ENCODE data around the gene CCL25. TPM values are rescaled to one million over a fixed set of nuclear protein-coding genes. Genes with fewer than 3 reads are reported as not detected.

The CCL25 gene
- polyA plus RNA-seq, 1 donor from 2014 or later, result 1.9 TPM

- Histone ChIP-seq H3K9me2 (ENCODE audit: insufficient read depth, low read length) (no peaks in the 10 kb centered on the region), H3K4me3 (ENCODE audit: low read length) (no peak overlapping the region), H3K27me3 (ENCODE audit: insufficient read depth, low read depth, low read length) (no peaks in the 10 kb centered on the region), H3K27ac (ENCODE audit: low read length) (no peak overlapping the region), H3K4me2 (ENCODE audit: low read length) (no peak overlapping the region), H3F3A (ENCODE audit: insufficient read depth, low read length, poor library complexity, severe bottlenecking) (no peaks in the 10 kb centered on the region), H2AFZ (ENCODE audit: low read depth, low read length) (no peak overlapping the region), H4K20me1 (ENCODE audit: insufficient read depth) (no peaks in the 10 kb centered on the region), H3K9ac (ENCODE audit: low read length) (no peak overlapping the region), H3K36me3 (ENCODE audit: insufficient read depth, low read length) (peaks cover 4% of the 10 kb centered on the region), H3K79me2 (replicated peaks; ENCODE audit: insufficient read depth, low read length) (no peaks in the 10 kb centered on the region), H3K9me3 (ENCODE audit: low read length) (no peaks in the 10 kb centered on the region)
- TF ChIP-seq CTCF (IDR thresholded peaks at IDR 0.05; ENCODE audit: poor library complexity, severe bottlenecking) (no peak), REST (IDR thresholded peaks at IDR 0.05; ENCODE audit: borderline replicate concordance) (no peak), MXI1 (conservative IDR thresholded peaks at IDR 0.05; ENCODE audit: poor library complexity, severe bottlenecking) (no peak), EP300 (conservative IDR thresholded peaks at IDR 0.05; ENCODE audit: poor library complexity, severe bottlenecking) (no peak)
Measured at GRCh38 chr19:8109455-8109854, 56.9 kb downstream of the CCL25 start.

- H2AFZ ChIP-seq (ENCODE audit: low read depth, low read length), result no peak overlapping the region
- H3K4me2 ChIP-seq (ENCODE audit: low read length), result no peak overlapping the region
- H4K20me1 ChIP-seq (ENCODE audit: insufficient read depth), result no peaks in the 10 kb centered on the region
- no peaks in the 10 kb centered on the region for H3K9me2 ChIP-seq (ENCODE audit: insufficient read depth, low read length)
- no peaks in the 10 kb centered on the region for H3F3A ChIP-seq (ENCODE audit: insufficient read depth, low read length, poor library complexity, severe bottlenecking)
- no peaks in the 10 kb centered on the region for H3K27me3 ChIP-seq (ENCODE audit: insufficient read depth, low read depth, low read length)
- no peak overlapping the region for H3K27ac ChIP-seq (ENCODE audit: low read length)
- H3K4me3 ChIP-seq (ENCODE audit: low read length), result no peak overlapping the region
- peaks cover 4% of the 10 kb centered on the region for H3K36me3 ChIP-seq (ENCODE audit: insufficient read depth, low read length)
- no peaks in the 10 kb centered on the region for H3K9me3 ChIP-seq (ENCODE audit: low read length)
- H3K9ac ChIP-seq (ENCODE audit: low read length), result no peak overlapping the region
- no peak for TF ChIP-seq CTCF (IDR thresholded peaks at IDR 0.05; ENCODE audit: poor library complexity, severe bottlenecking)
- no peaks in the 10 kb centered on the region for H3K79me2 ChIP-seq (replicated peaks; ENCODE audit: insufficient read depth, low read length)
Measured at GRCh38 chr19:8109890-8110662, 57.5 kb downstream of the CCL25 start.
